AG08396 (cell line): ENCODE data around the gene NEURL2.
"Not testable (repeated sequence)": the region's sequence is repeated elsewhere in the genome, so short reads cannot be mapped to it uniquely, and the experiment has no call there.

ENCODE experiments used
- DNase-seq: peaks from one replicate; pipeline ENCODE4 v3.0.0; 2012; ENCODE audit warnings: low spot score, mixed read lengths

Gene NEURL2

DNA sequence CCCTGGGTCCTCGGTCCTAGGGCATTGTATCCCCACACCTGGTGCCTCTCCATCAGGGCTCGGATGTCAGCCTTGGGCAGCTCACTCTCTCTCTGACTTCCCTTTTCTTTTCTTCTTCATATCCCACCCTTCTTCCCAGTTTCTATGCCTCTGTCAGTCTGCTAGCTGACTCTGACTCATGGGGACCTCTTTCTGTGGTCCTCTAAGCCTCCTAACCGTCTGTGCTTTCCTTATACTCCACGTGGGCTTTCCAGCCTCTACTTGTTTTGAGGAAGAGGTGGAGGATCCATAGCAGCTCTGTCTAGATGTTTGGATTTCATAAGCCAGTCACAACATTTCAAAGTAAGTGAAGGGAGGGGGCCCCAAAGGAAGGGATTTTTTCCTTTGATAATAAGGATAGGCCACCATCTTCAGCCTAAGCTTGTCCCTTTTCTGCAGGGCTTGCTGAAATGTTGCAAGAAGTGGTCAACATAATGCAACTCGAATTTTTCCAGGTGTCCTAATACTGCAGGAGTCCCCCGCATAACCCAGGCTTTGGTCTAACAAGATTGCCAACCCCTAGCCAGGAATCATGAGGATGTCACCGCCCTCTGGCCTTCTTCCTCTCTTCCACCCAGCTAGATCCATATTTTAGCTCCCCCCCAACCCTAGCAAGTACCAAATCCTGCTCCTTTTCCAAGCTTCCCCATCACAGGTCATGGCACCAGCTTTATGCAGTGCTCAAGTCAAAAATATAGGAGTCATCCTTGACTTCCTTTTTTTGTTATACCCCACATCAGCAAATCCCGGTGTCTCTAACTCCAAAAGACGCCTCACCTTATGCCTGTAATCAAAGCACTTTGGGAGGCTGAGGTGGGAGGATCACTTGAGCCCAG lies 29.7 kb upstream of the NEURL2 start:
- no peak for DNase-seq

DNA sequence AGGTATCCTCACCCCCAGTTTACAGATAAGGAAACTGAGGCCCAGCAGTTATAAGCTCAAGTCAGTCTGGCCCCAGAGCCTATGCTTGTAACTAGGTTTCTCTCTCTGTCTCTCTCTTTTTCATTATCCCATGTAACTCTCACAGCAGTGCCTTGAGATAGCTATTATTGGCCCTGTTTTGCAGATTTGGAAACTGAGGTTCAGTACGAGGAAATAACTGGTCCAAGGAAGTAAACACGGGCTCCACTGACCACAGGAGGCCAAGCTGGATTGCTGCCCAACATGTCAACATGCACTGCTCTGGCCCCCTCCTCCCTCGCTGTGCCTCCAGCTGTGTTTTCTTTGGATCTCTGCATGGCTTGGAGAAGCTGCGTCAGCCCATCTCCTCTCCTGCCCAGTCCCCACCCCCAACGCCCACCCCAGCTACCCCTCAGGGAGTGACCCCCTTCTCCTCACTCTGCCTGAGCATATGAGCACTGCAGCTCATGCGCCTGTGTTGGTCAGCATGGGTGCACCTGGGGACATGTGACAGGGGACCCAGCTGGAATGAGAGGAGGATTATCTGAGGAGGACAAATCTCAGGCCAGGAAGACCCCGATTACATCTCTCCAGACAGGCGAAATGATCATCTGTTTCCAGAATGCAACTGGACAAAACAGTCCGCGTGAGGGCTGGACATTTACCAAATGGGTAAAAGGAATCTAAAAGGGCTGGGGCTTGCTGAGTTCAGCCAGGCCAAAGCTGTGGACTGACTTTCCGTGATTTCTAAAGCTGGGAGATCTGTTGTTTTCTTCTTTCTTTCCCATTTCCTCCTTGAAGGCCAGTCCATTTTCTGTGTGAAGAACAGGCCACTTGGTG lies 28.8 kb upstream of the NEURL2 start:
- DNase-seq = no peak

DNA sequence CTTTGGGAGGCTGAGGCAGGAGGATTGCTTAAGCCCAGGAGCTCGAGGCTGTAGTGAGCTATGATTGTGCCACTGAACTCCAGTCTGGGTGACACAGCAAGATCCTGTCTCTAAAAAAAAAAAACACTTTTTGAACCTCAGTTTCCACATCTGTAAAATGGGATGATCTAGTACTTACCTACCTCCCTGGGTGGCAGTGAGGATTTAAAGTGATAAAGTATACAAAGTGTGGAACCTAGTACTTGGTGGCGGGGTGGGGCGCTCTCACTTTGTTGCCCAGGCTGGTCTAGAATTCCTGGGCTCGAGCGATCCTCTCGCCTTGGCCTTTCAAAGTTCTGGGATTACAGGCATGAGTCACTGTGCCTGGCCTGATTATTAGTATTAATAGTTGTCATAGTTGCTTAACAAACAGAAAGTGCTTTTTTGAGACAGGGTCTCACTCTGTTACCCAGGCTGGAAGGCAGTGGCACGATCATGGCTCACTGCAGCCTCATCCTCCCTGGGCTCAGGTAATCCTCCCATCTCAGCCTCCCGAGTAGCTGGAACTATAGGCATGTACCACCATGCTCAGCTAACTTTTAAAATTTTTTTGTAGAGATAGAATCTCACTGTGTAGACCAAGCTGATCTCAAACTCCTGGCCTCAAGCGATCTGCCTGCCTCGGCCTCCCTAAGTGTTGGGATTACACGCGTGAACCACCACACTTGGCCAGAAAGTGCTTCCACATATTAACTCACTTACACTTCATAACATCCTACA lies 27.9 kb upstream of the NEURL2 start:
- DNase-seq = no peak

DNA sequence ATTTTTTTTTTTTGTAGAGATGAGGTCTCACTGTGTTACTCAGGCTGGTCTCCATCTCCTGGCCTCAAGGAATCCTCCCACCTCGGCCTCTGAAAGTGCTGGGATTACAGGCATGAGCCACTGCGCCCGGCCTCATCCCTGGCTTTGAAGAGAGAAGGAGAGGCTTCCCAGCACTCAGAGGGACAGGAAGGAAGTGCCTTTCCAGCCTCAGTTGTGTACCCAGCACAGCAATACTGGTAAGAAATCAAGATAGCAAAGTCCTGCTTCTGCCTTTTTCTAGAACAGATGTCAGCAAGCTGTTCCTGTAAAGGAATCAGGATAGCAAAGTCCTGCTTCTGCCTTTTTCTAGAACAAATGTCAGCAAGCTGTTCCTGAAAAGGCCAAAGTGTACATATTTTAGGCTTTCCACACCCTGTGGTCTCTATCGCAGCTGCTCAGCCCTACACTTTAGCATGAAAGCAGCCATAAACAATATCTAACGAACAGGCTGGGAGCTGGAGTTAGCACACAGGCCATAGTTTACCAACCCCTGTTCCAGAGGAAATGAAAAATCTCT lies 27.3 kb upstream of the NEURL2 start:
- DNase-seq = no peak

DNA sequence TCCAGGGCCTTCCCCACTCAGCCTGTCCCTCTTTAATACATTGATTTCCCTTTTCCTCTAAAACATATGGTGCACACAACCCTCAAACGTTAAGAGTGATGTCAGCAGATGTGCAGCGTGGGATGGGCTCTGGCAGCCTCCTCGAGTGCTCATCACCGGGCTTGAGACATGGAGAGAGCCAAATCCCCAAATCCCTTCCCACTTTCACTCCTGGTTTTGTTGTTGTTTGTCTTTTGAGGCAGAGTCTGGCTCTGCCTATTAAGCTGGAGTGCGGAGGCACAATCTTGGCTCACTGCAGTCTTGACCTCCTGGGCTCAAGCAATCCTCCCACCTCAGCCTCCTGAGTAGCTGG lies 26.8 kb upstream of the NEURL2 start:
- DNase-seq = no peak

DNA sequence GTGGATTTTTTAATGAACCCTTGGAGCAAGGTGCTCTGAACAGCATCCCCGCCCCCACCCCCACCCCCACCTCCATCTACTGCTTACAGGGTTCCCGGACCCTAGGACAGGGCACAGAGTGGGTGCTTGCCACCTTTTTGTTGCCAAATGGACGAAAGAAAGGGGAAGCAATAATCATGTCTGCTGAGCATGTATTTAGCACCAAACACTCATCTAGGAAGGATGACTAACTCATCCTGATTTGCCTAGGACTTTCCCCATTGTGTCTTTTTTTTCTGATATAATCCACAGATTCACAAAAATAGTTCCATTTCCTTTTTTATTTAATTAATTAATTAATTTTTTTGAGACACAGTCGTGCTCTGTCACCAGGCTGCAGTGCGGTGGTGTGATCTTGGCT lies 22.1 kb upstream of the NEURL2 start:
- DNase-seq = no peak

DNA sequence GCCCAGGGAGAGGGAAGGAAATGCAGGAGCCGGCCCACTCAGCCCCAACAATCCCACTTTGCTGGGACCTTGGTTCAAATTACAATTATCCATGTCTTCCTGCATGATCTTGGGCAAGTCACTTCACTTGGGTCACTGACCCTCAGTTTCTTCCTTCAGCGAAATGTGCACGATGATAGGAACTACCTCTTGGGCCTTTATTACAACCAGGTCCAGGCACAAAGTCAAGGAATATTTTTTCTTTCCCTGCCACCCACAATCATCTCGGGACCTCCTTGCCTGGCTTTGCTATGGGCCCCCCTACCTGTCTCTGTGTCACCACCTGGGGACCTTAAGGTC lies 21.3 kb upstream of the NEURL2 start:
- DNase-seq = no peak

DNA sequence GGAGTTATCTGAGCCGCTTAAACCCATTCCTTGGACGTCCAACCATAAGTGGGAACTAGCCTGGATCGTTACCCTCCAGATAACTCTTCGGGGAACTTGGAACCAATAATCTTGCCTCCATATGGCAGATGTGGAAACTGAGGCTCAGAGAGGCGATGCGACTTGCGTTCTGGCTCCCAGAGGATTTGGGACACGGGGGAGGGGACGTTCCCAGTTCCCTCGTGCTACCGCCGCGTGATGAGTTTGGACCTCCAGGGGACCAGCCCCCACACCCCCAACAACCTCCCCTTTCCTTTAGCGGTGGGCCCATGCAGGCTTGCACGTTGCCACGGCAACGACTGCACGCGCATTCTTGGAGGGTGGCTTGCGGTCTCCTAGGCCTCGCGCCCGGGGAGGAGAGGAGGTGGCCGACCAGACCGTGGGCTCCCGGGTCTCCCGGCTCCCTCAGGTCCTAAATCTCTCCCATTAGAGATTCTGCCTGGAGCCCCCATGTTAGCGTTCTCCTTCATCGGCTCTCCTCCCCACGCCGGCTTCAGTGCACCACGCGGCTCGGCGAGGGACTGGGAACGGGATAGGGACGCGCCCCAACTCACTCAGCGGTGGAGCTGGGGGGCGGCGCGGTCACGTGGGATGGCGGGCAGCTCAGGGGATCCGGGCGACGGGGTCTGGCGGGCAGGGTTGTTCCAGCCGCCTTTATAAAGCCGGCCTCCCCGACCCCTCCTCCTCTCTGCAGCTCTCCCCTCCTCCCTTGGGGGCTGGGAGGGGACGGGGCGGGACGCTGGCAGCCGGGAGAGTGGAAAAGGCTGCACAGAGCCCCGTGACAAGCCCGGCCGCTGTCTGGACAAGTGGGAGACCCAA lies 20.7 kb upstream of the NEURL2 start, which contains the start of gene PLTP:
PLTP (minus strand) TSS at position 670 of the 858 bp plus-strand sequence. CDS start 703 bp downstream, outside the sequence.
- peak; percentile 59 for DNase-seq

DNA sequence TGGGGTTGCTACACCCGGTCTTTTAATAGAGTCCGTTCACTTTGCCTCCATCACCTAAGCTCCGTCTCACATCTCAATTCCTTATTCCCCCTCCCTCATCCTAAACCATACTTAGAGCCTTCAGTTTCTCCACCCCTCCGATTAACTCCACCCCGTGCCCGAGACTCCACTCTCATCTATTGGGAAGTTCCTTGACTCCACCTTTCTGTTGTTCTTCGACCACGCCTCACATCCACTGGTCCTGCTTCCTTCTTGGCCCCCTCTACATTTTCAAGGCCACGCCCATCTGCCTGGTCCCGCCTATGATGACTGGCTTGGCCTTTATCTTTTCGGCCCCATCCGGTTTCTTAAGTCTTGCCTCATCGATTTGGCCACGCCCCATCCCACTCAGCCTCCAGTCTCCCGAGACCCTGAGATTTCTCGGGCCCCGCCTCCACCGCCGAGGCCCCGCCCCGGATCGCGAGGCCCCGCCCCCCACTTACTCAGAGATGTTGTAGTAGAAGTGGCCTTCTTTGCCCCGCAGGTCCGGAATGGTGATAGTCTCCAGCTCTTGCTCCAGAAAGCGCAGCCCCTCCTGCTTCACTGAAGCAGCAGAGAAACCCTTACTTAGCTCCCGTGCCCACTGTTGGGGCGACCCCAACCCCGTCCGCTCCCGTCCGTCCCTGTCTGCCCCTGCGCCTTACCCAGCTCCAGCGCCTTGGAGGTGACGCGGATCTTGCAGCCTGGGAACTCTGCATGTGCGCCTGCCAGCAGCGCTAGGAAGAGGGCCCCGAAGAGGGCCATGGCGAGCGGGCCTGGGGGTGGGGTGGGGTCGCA lies 19.9 kb upstream of the NEURL2 start:
- peak; percentile 97 for DNase-seq

DNA sequence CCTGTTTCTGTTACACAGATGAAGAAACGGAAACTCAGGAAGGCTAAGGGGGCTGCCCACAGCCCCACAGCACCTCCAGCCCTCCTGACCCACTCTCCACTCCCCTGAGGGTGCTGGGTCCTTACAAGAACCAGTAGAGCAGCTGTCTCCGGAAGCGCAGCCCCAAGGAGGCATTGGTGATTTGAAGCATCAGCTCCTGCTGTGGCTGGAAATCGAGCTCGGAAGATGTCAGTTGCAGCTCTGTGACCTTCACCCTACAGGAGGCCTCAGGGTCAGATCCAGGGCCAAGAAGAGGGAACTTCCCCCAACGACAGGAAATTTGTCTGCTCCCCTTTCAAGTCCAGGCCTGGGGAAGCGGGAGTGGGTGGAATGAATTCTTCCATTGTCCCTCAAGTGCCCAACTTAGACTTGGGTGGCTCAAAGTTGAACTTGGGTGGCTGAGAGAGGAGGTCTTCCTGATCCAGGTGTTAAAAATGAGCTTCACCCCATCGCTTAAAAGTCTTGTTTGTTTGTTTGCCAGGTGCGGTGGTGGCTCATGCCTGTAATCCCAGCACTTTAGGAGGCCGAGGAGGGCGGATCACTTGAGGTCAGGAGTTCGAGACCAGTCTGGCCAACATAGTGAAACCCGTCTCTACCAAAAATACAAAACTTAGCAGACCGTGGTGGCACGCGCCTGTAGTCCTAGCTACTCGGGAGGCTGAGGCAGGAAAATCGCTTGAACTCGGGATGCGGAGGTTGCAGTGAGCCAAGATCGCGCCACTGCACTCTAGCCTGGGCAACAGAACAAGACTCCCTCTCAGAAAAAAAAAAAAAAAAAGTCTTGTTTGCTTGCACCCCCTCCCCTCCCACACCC lies 19.0 kb upstream of the NEURL2 start:
- DNase-seq = no peak

DNA sequence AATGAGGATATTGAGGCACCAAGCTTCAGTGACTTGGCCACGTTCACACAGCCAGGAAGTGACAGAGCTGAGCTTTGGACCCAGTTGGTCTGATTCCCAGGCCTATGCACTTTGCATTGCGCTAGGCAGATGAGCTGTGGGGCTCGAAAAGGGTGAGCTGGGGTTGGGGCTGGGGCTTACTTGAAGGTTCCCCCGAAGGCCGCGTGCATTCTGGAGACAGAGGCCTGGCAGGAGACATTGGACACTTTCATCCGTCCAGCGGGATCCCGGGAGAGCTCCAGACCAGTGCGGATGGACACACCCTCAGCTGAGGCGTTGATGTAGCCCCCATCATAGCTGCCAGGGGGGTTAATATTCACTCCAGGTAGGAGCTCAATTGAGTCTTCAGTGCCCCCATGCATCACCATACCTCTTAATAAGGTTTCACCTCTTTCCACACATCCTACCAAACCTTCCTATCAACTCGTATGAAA lies 18.4 kb upstream of the NEURL2 start:
- no peak for DNase-seq

DNA sequence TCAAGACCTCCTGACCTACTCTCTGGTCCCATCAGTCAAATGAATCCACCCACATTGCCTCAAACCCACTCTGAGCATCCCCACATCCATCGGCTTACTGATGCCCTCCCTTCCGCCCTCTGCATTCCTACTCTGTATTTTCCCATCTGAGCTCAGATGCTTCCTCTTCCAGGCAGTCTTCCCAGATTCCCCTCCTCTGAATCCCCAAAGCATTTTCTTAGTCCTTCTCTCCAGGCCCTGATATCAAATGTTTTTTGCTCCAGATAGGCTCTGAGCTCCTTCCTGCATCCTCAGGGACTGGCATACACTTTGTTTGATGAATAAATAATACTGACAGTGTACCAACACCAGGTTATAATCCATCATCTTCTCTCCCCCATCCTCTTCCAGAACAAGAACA lies 17.1 kb upstream of the NEURL2 start:
- DNase-seq = no peak

DNA sequence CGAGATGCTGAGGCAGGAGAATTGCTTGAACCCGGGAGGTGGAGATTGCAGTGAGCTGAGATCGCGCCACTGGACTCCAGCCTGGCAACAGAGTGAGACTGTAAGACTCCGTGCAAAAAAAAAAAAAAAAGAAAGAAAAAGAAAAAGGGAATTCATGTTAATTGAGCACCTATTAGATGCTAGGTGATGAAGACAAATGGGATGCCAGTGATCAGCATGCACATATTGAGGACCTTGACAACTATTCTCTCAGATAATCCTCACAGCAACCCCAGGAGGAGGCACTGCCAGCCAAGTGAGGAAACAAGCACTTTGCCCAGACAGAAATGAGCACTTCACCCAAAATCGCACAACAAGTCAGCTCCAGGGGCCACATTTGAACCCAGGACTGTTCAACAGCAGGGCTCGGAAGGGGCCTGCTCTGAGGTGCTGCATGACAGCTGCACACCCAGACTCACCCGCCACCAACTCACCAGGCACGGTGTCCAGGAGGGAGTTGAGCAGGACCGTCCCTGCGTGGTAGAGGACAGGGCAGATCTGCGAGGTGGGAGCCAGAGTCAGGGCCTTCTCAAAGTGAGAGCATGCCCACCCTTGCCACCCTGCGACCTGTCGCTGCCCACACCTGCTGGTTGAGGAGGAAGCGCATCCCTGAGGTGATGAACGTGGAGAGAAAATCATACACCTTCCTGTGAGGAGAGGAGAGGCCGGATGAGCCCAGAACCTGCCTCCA lies 16.4 kb upstream of the NEURL2 start:
- no peak for DNase-seq

DNA sequence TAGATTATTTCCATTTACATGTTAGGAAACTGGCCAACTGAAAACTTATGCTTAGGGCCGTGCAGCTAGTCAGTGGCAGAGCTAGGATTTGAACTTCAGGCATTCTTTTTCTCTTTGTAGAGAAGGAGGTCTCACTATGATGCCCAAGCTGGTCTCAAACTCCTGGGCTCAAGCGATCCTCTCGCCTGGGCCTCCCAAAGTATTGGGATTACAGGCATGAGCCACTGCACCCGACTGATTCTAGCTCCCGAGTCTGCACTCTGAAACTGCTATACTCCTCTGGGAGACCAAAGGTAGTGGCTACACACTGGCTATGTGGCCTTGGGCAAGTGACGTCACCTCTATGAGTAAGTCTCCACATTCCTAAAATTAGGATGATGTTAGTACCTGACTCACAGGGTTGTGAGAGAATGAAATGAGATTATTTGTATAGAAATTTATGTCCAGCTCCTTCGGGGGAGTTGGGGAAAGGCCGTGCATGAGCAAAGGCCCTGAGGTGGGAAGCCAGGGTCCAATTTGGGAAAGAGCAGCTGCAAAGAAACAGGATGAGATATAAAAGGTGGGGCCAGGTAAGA lies 14.6 kb upstream of the NEURL2 start:
- peak; percentile 65 for DNase-seq

DNA sequence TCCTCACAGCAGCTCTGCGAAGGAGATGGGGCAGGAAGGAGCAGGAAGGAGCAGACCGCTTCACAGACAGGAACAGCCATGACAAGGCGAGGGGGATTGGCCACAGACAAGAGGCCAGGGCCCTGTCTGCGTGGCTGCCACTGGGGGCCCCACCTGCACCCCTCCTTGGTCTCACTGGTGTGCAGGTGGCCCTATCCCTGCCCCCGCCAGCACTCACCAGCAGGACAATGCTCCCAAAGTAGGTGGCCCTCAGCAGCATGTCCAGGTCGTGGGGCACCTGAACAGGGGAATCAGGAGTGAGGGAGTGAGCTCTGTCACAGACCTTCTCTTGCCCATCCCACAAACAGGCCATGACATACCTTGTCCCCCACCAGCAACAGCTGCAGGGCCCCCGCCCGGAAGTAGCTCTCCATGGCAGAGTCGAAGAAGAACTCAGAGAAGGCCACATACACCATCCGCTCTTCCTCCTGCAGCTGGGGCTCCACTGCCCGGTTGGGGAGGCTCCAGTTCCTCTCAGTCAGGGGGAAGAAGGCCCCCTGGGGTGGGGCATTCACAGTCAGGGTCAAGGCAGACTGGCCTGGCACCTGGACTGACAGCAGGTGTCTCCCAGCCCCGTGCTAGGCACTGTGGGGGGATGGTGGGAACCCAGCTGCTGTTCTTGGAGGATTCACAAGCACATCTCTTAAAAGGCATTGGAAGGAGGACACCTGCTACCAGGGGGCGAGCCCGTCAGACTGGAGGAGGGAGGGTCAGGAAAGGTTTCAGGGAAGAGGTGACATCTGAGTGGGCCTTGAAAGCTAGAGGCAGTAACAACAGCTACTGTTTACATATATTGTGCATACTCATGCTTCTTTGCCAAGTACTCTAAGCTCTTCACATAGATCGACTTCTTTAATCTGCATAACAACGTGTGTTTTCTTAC lies 13.8 kb upstream of the NEURL2 start:
- DNase-seq = no peak

DNA sequence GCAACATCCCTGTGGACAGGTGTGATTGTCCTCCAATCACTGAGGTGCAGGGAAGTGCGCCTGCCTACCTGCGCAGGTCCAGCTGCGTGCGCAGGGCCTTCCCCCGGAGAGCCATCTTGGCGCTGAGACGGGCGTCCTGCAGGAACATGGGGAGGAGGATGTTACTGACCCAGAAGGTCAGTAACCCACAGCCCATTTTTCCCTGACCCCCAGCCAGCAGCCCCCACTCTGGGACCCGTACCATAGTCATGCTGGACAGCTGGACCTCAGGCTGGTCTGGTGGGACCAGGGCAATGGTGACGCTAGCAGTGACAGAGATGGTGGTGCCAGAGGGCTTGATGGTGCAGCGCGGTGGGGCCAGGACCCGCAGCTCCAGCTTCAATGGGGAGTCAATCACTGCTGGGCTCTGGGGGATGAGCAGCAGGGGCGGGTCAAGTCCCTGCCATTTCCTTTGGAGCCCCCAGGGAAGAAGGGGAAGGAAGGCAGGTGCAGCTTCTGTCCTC lies 11.2 kb upstream of the NEURL2 start:
- DNase-seq = no peak

DNA sequence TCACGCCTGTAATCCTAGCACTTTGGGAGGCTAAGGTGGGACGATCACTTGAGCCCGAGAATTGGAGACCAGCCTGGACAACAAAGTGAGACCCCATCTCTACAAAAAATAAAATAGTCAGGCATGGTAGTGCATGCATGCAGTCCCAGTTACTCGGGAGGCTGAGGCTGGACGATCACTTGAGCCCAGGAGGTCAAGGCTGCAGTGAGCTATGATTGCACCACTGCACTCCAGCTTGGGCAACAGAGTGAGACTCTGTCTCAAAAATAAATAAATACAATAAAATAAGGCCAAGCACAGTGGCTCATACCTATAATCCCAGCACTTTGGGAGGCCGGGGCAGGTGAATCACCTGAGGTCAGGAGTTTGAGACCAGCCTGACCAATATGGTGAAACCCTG lies 10.3 kb upstream of the NEURL2 start:
- DNase-seq = not testable (repeated sequence)
